Activated CD8-positive, alpha-beta T cell treated with anti-CD3 and anti-CD28 coated beads, Interleukin-2, amount 10 ng/mL, durations not matched to agents 7 days and 5 days (primary cell): ENCODE measurements around the gene GFI1. TPM values are rescaled to one million over a fixed set of nuclear protein-coding genes. Genes with fewer than 3 reads are reported as not detected.

Experiments used
- ATAC-seq: fragments of 150-1000 bp; cut with Tn5 transposase; one replicate; pipeline ENCODE4 v1.10.0; 2021; ENCODE audit warnings: moderate library complexity
- CTCF ChIA-PET: fragments of 350-600 bp; sonication (Branson Sonifier 250); formaldehyde crosslinking; loops from one replicate; lab custom pipeline; 2021; ENCODE audit warnings: antibody characterized with exemption; lab: Charles Lee
- POLR2A ChIA-PET: fragments of 350-600 bp; sonication (Branson Sonifier 250); formaldehyde crosslinking; loops from one replicate; lab custom pipeline; 2021; ENCODE audit warnings: antibody characterized with exemption; lab: Charles Lee
- DNase-seq: peaks from one replicate; pipeline ENCODE4 v3.0.0-alpha.2; 2020
- H3K27ac Mint-ChIP-seq: one replicate; pipeline ENCODE4 v1.8.0; 2021; ENCODE audit warnings: mild to moderate bottlenecking, mixed read lengths
- H3K27me3 Mint-ChIP-seq: one replicate; pipeline ENCODE4 v1.8.0; 2021; ENCODE audit warnings: low read depth, mixed read lengths
- H3K36me3 Mint-ChIP-seq: one replicate; pipeline ENCODE4 v1.8.0; 2021; ENCODE audit warnings: low read depth, mixed read lengths
- H3K4me1 Mint-ChIP-seq: one replicate; pipeline ENCODE4 v1.8.0; 2021; ENCODE audit warnings: low read depth, mixed read lengths
- H3K4me3 Mint-ChIP-seq: one replicate; pipeline ENCODE4 v1.8.0; 2021; ENCODE audit warnings: mild to moderate bottlenecking, mixed read lengths
- H3K9me3 Mint-ChIP-seq: one replicate; pipeline ENCODE4 v1.8.0; 2022; ENCODE audit warnings: mixed read lengths; ENCODE audit not compliant: insufficient read depth
- total RNA-seq, 2 experiments: library from RNA; stranded (reverse); gene quantifications; one replicate each; pipeline ENCODE4 v1.2.3, GENCODE V29; 2021

Gene GFI1
- total RNA-seq, 2 experiments from 2014 or later: 47.6 to 48.3 TPM

DNA sequence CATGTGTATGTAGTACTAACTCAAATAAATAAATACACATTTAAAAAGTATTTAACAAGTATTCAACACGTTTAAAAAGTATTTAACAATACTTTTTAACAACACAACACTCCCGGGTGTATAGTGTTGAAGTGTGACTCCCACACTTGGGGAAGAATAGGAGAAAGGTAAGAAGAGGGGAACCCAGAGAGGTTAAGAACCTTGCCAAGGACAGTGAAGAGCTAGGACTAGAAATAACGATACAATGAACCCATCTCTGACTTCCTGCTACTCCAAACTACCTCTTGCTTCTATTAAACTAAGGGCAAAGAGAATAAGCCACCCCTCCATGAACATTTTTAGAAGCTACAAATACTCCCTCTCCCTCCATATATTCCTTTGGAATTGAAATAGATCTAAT lies 1.7 kb upstream of the GFI1 start:
- Mint-ChIP-seq H3K9me3 (no peaks in the 10 kb centered on the region), H3K27me3 (no peaks in the 10 kb centered on the region), H3K27ac (peak overlapping the region; percentile 91), H3K4me1 (peaks cover 39% of the 10 kb centered on the region), H3K4me3 (peak overlapping the region; percentile 90), H3K36me3 (peaks cover 21% of the 10 kb centered on the region)
- ChIA-PET POLR2A (interaction anchor here (9.9 kb wide), 1 partner anchor 51 kb away, joined by 230 read pairs; no protein-coding TSS in a partner anchor), CTCF (interaction anchor here (1.2 to 2.5 kb wide), 4 partner anchors 49 to 173 kb away, joined by 3 to 9 read pairs (median 8); no protein-coding TSS in a partner anchor)
- DNase-seq (no peak), ATAC-seq (no peak)

DNA sequence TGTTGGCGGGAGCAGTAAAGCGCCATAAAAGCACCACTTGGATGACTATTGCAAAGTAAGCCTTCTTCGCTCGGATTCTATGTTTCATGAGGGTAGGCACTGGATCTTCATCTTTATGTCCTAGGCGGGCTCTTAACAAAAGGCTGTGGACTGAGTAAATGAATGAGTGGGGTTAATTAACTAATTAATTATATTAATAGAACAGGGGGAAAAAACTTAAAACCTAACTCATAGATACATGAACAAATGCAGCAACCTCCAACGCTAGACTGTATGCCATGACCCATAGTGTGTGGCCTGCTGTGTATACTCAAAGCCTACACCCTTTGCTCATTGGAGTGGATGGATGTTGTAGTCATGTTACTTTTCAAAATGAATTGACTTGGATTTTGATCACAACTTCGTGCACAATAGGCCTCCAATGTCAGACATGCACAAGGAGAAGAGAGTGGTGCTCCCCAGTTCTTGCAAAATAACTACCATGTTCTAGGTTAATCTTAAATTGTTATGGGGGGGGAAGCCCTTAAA lies 417 bp upstream of the GFI1 start:
- H3K4me3 Mint-ChIP-seq: peak overlapping the region; percentile 90
- no peak for ATAC-seq
- POLR2A ChIA-PET: interaction anchor here (0.5 to 9.9 kb wide), 25 partner anchors 9 to 475 kb away, joined by 3 to 230 read pairs (median 13); no protein-coding TSS in a partner anchor

DNA sequence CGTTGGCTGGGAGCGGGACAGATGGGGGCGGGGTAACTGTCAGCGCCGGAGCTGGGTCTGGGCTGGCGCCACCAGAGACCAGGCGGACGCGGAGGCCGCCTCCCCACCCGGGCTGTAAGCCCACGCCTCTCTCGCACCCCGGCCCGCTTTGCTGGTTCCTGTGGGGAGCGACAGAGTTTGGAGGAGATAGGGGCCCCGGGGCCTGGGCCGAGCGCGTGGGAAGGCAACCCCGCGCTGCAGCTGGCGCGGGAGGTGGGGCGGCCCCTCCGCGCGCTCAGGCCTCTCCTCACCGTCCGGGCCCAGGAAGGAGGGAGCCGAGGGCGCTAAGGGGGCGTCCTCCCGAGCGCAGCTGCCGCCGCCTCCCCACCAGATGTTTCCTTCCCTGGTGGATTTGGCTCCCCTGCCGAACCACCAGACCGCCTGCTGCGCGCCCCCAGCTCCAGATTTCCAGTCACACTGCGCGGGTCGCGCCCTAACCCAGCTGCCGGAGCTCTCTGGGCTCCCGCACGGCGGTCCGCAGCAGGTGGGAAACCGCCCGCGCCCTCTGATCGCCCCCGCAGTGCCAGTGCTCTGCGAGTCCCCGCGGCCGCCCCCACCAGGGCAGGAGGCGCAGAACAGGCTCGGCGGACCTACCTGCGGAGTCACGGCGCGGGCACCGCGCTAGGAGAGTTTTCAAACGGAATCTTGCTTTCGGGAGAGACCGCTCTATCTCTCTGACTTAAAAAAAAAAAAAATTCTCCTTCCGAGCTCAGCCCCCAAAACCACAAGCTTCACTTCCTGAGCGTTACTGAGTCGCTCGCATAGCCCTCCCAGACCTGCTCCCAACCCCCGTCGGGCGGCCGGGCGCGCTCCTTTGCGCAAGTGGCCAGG lies 1.1 kb downstream of the GFI1 start:
- no peaks in the 10 kb centered on the region for H3K9me3 Mint-ChIP-seq
- peaks cover 44% of the 10 kb centered on the region for H3K4me1 Mint-ChIP-seq
- peak; percentile 94 for DNase-seq
- H3K36me3 Mint-ChIP-seq: peaks cover 42% of the 10 kb centered on the region
- H3K27ac Mint-ChIP-seq: peak overlapping the region; percentile 91
- ChIA-PET POLR2A (interaction anchor here (0.6 to 9.9 kb wide), 46 partner anchors 8 to 593 kb away, joined by 3 to 230 read pairs (median 6); no protein-coding TSS in a partner anchor), CTCF (interaction anchor here (0.7 to 6.8 kb wide), 31 partner anchors 9 to 187 kb away, joined by 3 to 122 read pairs (median 5); partner anchors contain the start of gene GLMN)
- H3K27me3 Mint-ChIP-seq: no peaks in the 10 kb centered on the region
- H3K4me3 Mint-ChIP-seq: peak overlapping the region; percentile 90
- peak; percentile 63 for ATAC-seq

More for the DNA sequence above, 417 bp upstream of the GFI1 start:
- Mint-ChIP-seq H3K36me3 (peaks cover 29% of the 10 kb centered on the region), H3K4me1 (peaks cover 42% of the 10 kb centered on the region), H3K9me3 (no peaks in the 10 kb centered on the region), H3K27ac (peak overlapping the region; percentile 91), H3K27me3 (no peaks in the 10 kb centered on the region)
- no peak for DNase-seq
- CTCF ChIA-PET: interaction anchor here (0.8 to 6.8 kb wide), 15 partner anchors 11 to 189 kb away, joined by 3 to 122 read pairs (median 7); no protein-coding TSS in a partner anchor

GRCh38 chr1:92484472-92485380 lies 2.0 kb downstream of the GFI1 start:
- peak overlapping the region; percentile 90 for H3K4me3 Mint-ChIP-seq
- peaks cover 46% of the 10 kb centered on the region for H3K4me1 Mint-ChIP-seq
- CTCF ChIA-PET: interaction anchor here (0.7 to 6.8 kb wide), 27 partner anchors 8 to 186 kb away, joined by 3 to 122 read pairs (median 5); partner anchors contain the start of gene GLMN
- peaks cover 48% of the 10 kb centered on the region for H3K36me3 Mint-ChIP-seq
- peak; percentile 21 for ATAC-seq
- H3K27ac Mint-ChIP-seq: peak overlapping the region; percentile 91
- POLR2A ChIA-PET: interaction anchor here (0.6 to 9.9 kb wide), 37 partner anchors 9 to 594 kb away, joined by 3 to 230 read pairs (median 8); no protein-coding TSS in a partner anchor
- no peaks in the 10 kb centered on the region for H3K9me3 Mint-ChIP-seq
- DNase-seq: peak; percentile 84
- H3K27me3 Mint-ChIP-seq: no peaks in the 10 kb centered on the region

- Mint-ChIP-seq H3K4me3 (peak overlapping the region; percentile 90), H3K4me1 (peaks cover 46% of the 10 kb centered on the region), H3K27me3 (no peaks in the 10 kb centered on the region), H3K36me3 (peaks cover 54% of the 10 kb centered on the region), H3K27ac (peak overlapping the region; percentile 91), H3K9me3 (no peaks in the 10 kb centered on the region)
- CTCF ChIA-PET: interaction anchor here (0.6 to 6.8 kb wide), 16 partner anchors 10 to 181 kb away, joined by 3 to 122 read pairs (median 6); no protein-coding TSS in a partner anchor
- ATAC-seq (peak; percentile 4), DNase-seq (peak; percentile 61)
- POLR2A ChIA-PET: interaction anchor here (1.0 to 9.9 kb wide), 12 partner anchors 8 to 174 kb away, joined by 3 to 230 read pairs (median 41); no protein-coding TSS in a partner anchor
Observed at GRCh38 chr1:92483610-92484471, 2.9 kb downstream of the GFI1 start.

DNA sequence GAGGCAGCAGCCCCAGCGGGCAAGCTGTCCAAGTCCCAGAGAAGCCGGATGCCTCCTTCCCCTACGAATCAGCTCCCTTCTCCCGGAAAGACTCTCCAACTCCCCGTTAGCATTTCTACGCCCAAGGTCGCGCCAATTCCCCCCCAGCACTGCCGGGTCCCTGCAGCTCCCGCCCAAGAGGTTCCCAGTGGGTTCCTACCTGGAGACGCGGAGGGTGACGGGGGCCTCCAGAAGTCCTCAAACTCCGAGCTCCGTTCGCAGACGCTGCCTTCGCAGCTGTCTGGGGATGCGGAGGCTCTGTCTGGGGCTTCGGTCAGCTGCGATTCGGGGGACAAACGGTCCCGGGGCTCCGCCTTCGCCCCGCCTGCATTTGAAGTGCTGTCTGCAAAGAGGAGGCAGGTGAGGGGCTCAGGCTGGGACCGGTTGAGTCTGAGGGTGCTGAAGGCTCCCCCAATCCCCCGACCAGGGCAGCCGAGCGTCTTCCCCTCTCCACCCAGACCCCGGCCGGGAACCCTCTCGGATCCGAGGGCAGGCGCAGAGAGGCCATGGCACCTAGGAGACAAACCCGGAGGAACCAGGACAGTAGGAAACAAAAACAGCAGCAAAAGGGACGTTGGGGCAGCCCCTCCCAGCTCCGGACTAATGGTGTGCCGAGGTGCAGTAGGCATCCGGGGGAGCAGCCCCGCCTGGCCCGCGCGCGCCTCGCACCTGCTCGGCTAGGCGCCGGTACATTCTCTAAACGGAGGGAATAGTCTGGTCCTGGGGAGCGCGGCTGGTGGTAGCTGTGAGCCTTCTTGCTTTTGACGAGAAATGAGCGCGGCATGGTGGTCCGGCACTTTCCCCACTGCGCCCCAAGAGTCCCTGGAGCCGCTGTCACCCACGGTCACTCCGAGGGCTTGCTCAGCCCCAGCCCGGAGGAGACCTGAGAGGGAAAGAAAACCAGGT lies 3.8 kb downstream of the GFI1 start:
- H3K27me3 Mint-ChIP-seq: no peaks in the 10 kb centered on the region
- ChIA-PET CTCF (interaction anchor here (0.6 to 6.8 kb wide), 23 partner anchors 9 to 182 kb away, joined by 3 to 122 read pairs (median 4); no protein-coding TSS in a partner anchor), POLR2A (interaction anchor here (0.6 to 9.9 kb wide), 15 partner anchors 8 to 173 kb away, joined by 3 to 230 read pairs (median 7); no protein-coding TSS in a partner anchor)
- peaks cover 63% of the 10 kb centered on the region for H3K36me3 Mint-ChIP-seq
- no peak for ATAC-seq
- H3K4me1 Mint-ChIP-seq: peaks cover 46% of the 10 kb centered on the region
- peak overlapping the region; percentile 90 for H3K4me3 Mint-ChIP-seq
- H3K27ac Mint-ChIP-seq: peak overlapping the region; percentile 91
- H3K9me3 Mint-ChIP-seq: no peaks in the 10 kb centered on the region
- peak; percentile 59 for DNase-seq

DNA sequence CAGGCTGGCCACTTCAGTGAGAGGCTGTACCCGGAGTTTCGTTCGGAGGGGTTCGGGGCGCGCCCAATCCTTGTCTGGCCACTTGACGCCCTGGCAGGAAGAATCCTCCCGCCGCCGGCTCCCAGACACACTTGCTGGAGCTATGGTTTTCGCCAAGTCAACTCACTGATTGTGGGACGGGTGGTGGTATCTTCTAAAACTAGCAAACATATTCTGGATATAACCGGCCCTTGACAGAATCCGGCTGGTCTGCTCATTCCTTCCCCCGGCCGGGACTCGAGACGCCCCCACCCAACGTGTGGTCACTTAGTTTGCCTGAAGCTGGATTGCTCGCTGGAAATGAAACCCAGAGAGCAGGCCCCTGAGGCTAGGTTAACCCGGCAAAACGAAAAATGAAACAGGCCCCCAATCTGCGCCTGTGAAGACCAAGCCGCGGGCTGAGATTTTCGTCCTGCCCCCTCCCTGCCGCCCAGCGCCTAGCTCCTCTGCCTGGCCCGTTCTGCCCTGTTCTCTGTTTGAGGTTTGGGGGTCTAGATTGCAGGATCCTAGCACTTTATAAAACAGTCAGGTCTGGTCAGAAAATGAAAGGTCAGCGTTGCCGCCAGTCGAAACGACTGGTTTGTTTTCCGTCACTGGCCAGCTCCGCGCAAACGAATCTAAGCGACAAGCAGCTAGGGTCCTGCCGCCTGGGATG lies 4.6 kb downstream of the GFI1 start:
- H3K36me3 Mint-ChIP-seq: peaks cover 70% of the 10 kb centered on the region
- ATAC-seq: no peak
- peak; percentile 30 for DNase-seq
- H3K4me3 Mint-ChIP-seq: peak overlapping the region; percentile 90
- CTCF ChIA-PET: interaction anchor here (0.8 to 6.8 kb wide), 18 partner anchors 9 to 484 kb away, joined by 3 to 122 read pairs (median 4); no protein-coding TSS in a partner anchor
- H3K27ac Mint-ChIP-seq: peak overlapping the region; percentile 91
- no peaks in the 10 kb centered on the region for H3K27me3 Mint-ChIP-seq
- POLR2A ChIA-PET: interaction anchor here (0.6 to 9.9 kb wide), 11 partner anchors 8 to 166 kb away, joined by 3 to 230 read pairs (median 6); no protein-coding TSS in a partner anchor
- H3K4me1 Mint-ChIP-seq: peaks cover 52% of the 10 kb centered on the region
- no peaks in the 10 kb centered on the region for H3K9me3 Mint-ChIP-seq

DNA sequence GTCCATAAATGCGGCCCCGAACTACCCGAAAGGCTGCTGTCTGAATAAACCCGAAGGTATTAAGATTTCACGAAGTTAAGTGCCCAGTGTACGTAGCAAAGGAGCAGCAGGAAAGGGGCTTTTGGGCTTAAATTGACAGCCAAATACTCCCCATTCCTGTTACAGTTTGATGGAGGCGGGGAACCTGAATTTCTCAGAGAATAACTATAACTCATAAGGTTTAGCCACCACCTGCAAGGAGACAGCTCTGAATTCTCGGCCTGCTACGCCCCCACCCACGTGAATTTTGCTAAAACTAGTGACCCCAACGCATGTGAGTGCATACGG lies 5.2 kb downstream of the GFI1 start:
- POLR2A ChIA-PET: interaction anchor here (1.3 to 9.9 kb wide), 4 partner anchors 11 to 166 kb away, joined by 5 to 230 read pairs (median 102); no protein-coding TSS in a partner anchor
- ATAC-seq (no peak), DNase-seq (peak; percentile 19)
- peaks cover 57% of the 10 kb centered on the region for H3K4me1 Mint-ChIP-seq
- CTCF ChIA-PET: interaction anchor here (1.0 to 6.8 kb wide), 6 partner anchors 115 to 484 kb away, joined by 3 to 122 read pairs (median 4); no protein-coding TSS in a partner anchor
- H3K9me3 Mint-ChIP-seq: no peaks in the 10 kb centered on the region
- H3K27me3 Mint-ChIP-seq: no peaks in the 10 kb centered on the region
- H3K36me3 Mint-ChIP-seq: peaks cover 76% of the 10 kb centered on the region
- H3K27ac Mint-ChIP-seq: peak overlapping the region; percentile 20
- H3K4me3 Mint-ChIP-seq: peak overlapping the region; percentile 90
